ENCODE measurements around the gene IL1RAP. TPM values are rescaled to one million over a fixed set of nuclear protein-coding genes. Genes with fewer than 3 reads are reported as not detected.
A peak's percentile ranks its signal among the peaks of the same experiment; 100 is the strongest.
"Not testable (repeated sequence)": the region's sequence is repeated elsewhere in the genome, so short reads cannot be mapped to it uniquely, and the experiment has no call there.

IL1RAP gene
- 10 to 100 TPM; 10.4 to 11.3 TPM for total RNA-seq
- 1 to 10 TPM; 2.2 to 3.9 (median 3.1) TPM for polyA plus RNA-seq
- total RNA-seq: 11.8 to 38.8 (median 19.9) reads per million in 6 experiments

GRCh38 chr3:190513409-190514370, at the start of gene IL1RAP:
IL1RAP (plus strand) TSS chr3:190514085; CDS start chr3:190564290, 50,205 bp downstream.
- ATAC-seq: peak; percentile 85 to 88
- peaks cover 0 to 6% (median 4%) of the 10 kb centered on the region in 3 donors for H3K36me3 Mint-ChIP-seq
- peak within 1 kb of the TSS; percentile 79 to 96 (median 93) for H3K4me3 Mint-ChIP-seq
- POLR2A ChIA-PET: interaction anchor here (0.6 to 1.4 kb wide), 6 partner anchors 9 to 694 kb away, joined by 3 to 5 read pairs (median 4); no protein-coding TSS in a partner anchor
- DNase-seq: peak; percentile 74 to 93 (median 84)
- H3K27me3 Mint-ChIP-seq: no peaks in the 10 kb centered on the region
- no peaks in the 10 kb centered on the region for H3K9me3 Mint-ChIP-seq
- H3K4me1 Mint-ChIP-seq: peaks cover 16 to 46% (median 32%) of the 10 kb centered on the region in 4 donors
- H3K27ac Mint-ChIP-seq: peak within 1 kb of the TSS; percentile 82 to 98 (median 96)

DNA sequence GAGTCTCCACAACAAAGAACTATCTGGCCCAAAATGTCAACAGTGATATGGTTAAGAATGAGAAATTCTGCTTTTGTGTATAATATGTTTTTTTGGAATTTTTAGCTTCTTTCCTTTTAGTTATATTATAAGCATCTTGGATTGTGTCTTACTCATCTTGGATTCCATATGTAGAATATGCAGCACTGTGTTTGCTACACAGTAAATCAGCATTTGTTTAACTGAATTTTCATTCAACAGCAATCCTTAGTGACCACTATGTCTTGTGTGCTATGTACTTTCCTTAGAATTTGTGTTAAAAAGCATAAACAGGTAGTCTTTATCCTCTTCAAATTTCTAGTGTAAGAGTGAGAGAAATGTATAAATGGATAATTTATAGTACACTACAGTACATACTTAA, 46.0 kb upstream of the IL1RAP start:
- ATAC-seq: no peak
- Mint-ChIP-seq H3K27ac (no peak overlapping the region), H3K9me3 (peaks cover 4 to 24% (median 20%) of the 10 kb centered on the region in 9 donors), H3K4me1 (no peaks in the 10 kb centered on the region), H3K4me3 (no peak overlapping the region), H3K36me3 (peaks cover 0 to 27% (median 5%) of the 10 kb centered on the region in 3 donors), H3K27me3 (peaks cover 10 to 26% (median 12%) of the 10 kb centered on the region in 5 donors)
- POLR2A ChIA-PET: no interaction called here
- DNase-seq: no peak

- H3K4me1 Mint-ChIP-seq, H3K4me3 Mint-ChIP-seq, H3K27ac Mint-ChIP-seq, DNase-seq, H3K27me3 Mint-ChIP-seq, POLR2A ChIA-PET, ATAC-seq: not testable (repeated sequence)
- H3K9me3 Mint-ChIP-seq: peaks cover 4 to 28% (median 20%) of the 10 kb centered on the region in 9 donors
- H3K36me3 Mint-ChIP-seq: peaks cover 0 to 27% (median 5%) of the 10 kb centered on the region in 3 donors
Observed at GRCh38 chr3:190473261-190473660, 40.6 kb upstream of the IL1RAP start.

- DNase-seq: no peak
- no peak overlapping the region for H3K4me3 Mint-ChIP-seq
- H3K27ac Mint-ChIP-seq: no peak overlapping the region
- POLR2A ChIA-PET: no interaction called here
- peaks cover 0 to 13% (median 2%) of the 10 kb centered on the region in 5 donors for H3K27me3 Mint-ChIP-seq
- H3K4me1 Mint-ChIP-seq: peaks cover 0 to 6% (median under 1%) of the 10 kb centered on the region in 4 donors
- no peak for ATAC-seq
- no peaks in the 10 kb centered on the region for H3K36me3 Mint-ChIP-seq
- no peaks in the 10 kb centered on the region for H3K9me3 Mint-ChIP-seq
Observed at GRCh38 chr3:190481779-190482178, 32.1 kb upstream of the IL1RAP start.

- Mint-ChIP-seq H3K4me1 (peaks cover 0 to 6% (median under 1%) of the 10 kb centered on the region in 4 donors), H3K4me3 (no peak overlapping the region), H3K27ac (no peak overlapping the region), H3K9me3 (no peaks in the 10 kb centered on the region), H3K27me3 (peaks cover 10 to 39% (median 15%) of the 10 kb centered on the region in 5 donors), H3K36me3 (no peaks in the 10 kb centered on the region)
- POLR2A ChIA-PET: no interaction called here
- ATAC-seq: no peak
- DNase-seq: no peak
Observed at GRCh38 chr3:190485830-190486532, 27.9 kb upstream of the IL1RAP start.

GRCh38 chr3:190486533-190486864, 27.4 kb upstream of the IL1RAP start:
- POLR2A ChIA-PET: no interaction called here
- DNase-seq: no peak
- Mint-ChIP-seq H3K27ac (no peak overlapping the region), H3K4me1 (peaks cover 0 to 6% (median under 1%) of the 10 kb centered on the region in 4 donors), H3K36me3 (no peaks in the 10 kb centered on the region), H3K27me3 (peaks cover 10 to 42% (median 18%) of the 10 kb centered on the region in 5 donors), H3K4me3 (no peak overlapping the region), H3K9me3 (no peaks in the 10 kb centered on the region)
- ATAC-seq: no peak

DNA sequence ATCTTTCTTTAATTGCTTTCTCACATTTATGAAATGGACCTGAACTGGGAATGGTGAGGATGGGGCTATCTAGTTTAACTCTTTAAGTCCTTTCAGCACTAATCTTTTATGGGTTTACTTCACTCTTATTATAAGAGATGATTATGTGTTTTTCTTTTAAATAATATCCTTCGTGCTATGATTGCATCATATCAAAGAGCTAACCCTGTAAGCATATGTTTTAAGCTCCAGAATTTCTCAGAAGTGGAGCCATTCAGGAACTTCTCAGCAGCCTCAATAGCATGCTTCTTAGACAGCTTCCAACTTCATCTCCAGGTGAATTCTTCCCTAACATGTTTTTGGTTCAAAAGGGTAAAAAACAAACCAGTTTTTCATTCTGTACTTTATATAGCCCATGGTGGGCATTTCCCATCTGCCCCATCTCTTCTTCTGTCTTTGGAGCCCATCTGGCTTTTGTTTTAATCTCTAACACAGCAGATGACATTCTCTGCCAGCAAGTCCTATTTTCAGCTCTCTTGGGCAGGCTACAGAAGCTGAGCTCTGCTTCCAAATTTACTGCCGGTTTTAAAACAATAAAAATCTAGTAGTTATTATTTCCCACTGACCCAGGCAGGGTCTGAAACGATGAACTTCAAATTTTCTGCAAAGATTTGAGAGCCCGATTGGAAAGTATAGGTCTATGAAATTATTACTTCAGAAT, 26.8 kb upstream of the IL1RAP start:
- Mint-ChIP-seq H3K27me3 (peaks cover 10 to 45% (median 18%) of the 10 kb centered on the region in 5 donors), H3K4me3 (no peak overlapping the region), H3K27ac (no peak overlapping the region), H3K9me3 (no peaks in the 10 kb centered on the region), H3K36me3 (no peaks in the 10 kb centered on the region), H3K4me1 (peaks cover 0 to 6% (median under 1%) of the 10 kb centered on the region in 4 donors)
- ATAC-seq: no peak
- POLR2A ChIA-PET: no interaction called here
- DNase-seq: no peak

- H3K36me3 Mint-ChIP-seq: peaks cover 0 to 4% (median 0%) of the 10 kb centered on the region in 3 donors
- no peaks in the 10 kb centered on the region for H3K9me3 Mint-ChIP-seq
- ATAC-seq: no peak
- H3K4me1 Mint-ChIP-seq: no peaks in the 10 kb centered on the region
- no peak overlapping the region for H3K27ac Mint-ChIP-seq
- POLR2A ChIA-PET: no interaction called here
- peaks cover 13 to 55% (median 27%) of the 10 kb centered on the region in 5 donors for H3K27me3 Mint-ChIP-seq
- no peak overlapping the region for H3K4me3 Mint-ChIP-seq
- no peak for DNase-seq
Observed at GRCh38 chr3:190491533-190492054, 22.3 kb upstream of the IL1RAP start.

DNA sequence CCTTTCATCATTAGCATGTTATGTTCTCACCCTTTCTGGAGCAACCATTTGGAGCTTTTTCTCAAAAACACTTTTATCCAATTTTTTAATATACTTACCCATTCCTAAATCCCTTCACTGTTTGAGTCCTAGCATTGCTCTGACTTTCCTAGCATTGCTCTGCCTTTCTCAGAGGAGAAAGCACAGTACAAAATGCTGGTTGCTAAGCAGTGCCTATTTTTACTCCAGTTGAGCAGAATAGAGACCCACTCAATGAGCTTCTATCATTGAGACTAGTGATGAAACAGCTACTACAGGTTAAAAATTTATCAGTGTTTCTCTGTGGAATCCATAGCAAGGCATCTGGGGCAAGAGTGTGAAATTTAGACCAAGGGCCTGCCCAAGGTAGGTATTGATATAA, 21.8 kb upstream of the IL1RAP start:
- Mint-ChIP-seq H3K4me1 (no peaks in the 10 kb centered on the region), H3K9me3 (no peaks in the 10 kb centered on the region), H3K36me3 (peaks cover 0 to 4% (median 0%) of the 10 kb centered on the region in 3 donors), H3K4me3 (no peak overlapping the region), H3K27ac (no peak overlapping the region), H3K27me3 (peaks cover 13 to 60% (median 30%) of the 10 kb centered on the region in 5 donors)
- DNase-seq: no peak
- ATAC-seq: no peak
- POLR2A ChIA-PET: no interaction called here

GRCh38 chr3:190492966-190493365, 20.9 kb upstream of the IL1RAP start:
- peaks cover 13 to 58% (median 30%) of the 10 kb centered on the region in 5 donors for H3K27me3 Mint-ChIP-seq

DNA sequence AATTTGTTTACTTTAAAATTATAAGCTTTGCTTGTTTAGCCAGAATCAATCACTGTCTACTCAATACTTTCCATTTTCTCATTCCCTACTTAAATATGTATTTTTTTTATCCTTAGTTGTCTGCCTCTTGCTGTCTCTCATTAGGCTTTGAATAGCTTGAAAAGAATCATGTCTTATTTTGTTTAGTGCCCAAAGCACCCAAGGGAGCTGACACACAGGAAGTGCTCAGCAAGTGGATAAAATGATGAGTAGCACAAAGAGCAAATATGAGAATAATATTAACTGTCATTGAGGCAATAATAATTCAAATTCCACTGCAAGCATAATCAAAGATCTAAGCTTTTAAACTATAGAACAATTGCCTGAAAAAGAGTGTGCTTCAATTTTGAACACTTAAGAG, 19.0 kb upstream of the IL1RAP start:
- ATAC-seq: no peak
- Mint-ChIP-seq H3K9me3 (no peaks in the 10 kb centered on the region), H3K27me3 (peaks cover 10 to 52% (median 22%) of the 10 kb centered on the region in 5 donors), H3K4me3 (no peak overlapping the region), H3K36me3 (peaks cover 0 to 4% (median 0%) of the 10 kb centered on the region in 3 donors), H3K27ac (no peak overlapping the region), H3K4me1 (no peaks in the 10 kb centered on the region)
- no peak for DNase-seq
- POLR2A ChIA-PET: no interaction called here

More at GRCh38 chr3:190492966-190493365, 20.9 kb upstream of the IL1RAP start:
- no peak for DNase-seq
- H3K4me1 Mint-ChIP-seq: no peaks in the 10 kb centered on the region
- no peak overlapping the region for H3K27ac Mint-ChIP-seq
- no peak overlapping the region for H3K4me3 Mint-ChIP-seq
- H3K9me3 Mint-ChIP-seq: no peaks in the 10 kb centered on the region
- H3K36me3 Mint-ChIP-seq: peaks cover 0 to 4% (median 0%) of the 10 kb centered on the region in 3 donors
- no peak for ATAC-seq
- POLR2A ChIA-PET: no interaction called here

DNA sequence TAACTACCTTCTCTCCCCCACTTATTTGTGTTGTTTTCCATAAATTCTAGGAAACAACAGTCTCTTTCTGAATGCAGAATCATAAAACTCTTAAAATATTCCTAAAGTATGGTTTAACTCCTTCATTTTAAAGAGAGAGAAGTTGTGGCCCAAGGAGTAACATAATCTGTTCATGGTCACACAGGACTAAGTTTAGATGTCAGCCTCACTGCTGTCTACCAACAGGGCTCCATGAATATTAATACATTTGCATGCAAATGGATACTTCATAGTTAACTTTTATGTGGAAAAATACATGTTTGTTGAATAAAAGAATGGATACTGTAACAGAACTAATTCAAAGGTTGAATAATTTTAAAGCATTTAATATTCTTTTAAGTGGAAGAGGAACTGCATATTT, 18.5 kb upstream of the IL1RAP start:
- H3K9me3 Mint-ChIP-seq: no peaks in the 10 kb centered on the region
- H3K27me3 Mint-ChIP-seq: peaks cover 10 to 53% (median 22%) of the 10 kb centered on the region in 5 donors
- H3K4me3 Mint-ChIP-seq: no peak overlapping the region
- H3K36me3 Mint-ChIP-seq: peaks cover 0 to 4% (median 0%) of the 10 kb centered on the region in 3 donors
- no peak for ATAC-seq
- POLR2A ChIA-PET: no interaction called here
- H3K4me1 Mint-ChIP-seq: no peaks in the 10 kb centered on the region
- no peak overlapping the region for H3K27ac Mint-ChIP-seq
- no peak for DNase-seq
